VCaP (cell line): ENCODE data around the gene PNMA8B.

ENCODE experiments used
- H3K27ac ChIP-seq: fragments of 450-650 bp; 2 replicates; pipeline ENCODE4 v1.5.1; 2017
- TF ChIP-seq, protein P1 (sequence below): fragments of 450-650 bp; conservative IDR thresholded peaks from 2 replicates; pipeline ENCODE4 v1.5.1; 2017; ENCODE audit warnings: mild to moderate bottlenecking, moderate library complexity

PNMA8B gene

DNA sequence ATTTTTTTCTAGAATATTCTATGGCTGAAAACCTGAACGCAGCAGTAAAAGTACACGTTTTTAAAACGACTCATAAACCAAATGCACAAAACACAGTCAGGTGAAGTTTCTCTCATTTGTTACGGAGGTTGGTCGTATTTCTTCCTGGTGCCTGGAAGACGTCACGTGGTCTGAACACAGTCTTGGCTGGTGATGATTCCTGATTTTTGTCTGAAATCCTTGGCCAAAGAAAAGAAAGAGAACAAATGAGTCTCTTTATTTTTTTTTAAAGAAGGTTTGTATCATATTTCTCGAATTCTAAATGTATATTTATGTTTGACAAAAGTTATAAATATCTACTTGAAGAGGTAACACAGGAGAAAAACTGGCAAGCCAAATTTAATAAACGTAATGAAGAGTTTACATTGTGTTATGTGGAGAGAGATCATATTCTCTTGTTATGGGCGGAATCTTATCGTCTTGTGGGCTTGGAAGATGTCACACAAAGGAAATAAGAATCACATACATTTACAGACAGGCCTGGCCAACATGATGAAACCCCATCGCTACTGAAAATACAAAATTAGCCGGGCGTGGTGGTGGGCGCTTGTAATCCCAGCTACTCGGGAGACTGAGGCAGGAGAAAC is 14.3 kb downstream of the PNMA8B start:
- TF ChIP-seq, protein P1, sequence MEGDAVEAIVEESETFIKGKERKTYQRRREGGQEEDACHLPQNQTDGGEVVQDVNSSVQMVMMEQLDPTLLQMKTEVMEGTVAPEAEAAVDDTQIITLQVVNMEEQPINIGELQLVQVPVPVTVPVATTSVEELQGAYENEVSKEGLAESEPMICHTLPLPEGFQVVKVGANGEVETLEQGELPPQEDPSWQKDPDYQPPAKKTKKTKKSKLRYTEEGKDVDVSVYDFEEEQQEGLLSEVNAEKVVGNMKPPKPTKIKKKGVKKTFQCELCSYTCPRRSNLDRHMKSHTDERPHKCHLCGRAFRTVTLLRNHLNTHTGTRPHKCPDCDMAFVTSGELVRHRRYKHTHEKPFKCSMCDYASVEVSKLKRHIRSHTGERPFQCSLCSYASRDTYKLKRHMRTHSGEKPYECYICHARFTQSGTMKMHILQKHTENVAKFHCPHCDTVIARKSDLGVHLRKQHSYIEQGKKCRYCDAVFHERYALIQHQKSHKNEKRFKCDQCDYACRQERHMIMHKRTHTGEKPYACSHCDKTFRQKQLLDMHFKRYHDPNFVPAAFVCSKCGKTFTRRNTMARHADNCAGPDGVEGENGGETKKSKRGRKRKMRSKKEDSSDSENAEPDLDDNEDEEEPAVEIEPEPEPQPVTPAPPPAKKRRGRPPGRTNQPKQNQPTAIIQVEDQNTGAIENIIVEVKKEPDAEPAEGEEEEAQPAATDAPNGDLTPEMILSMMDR, result no peak
- H3K27ac ChIP-seq, result no peak overlapping the region

DNA sequence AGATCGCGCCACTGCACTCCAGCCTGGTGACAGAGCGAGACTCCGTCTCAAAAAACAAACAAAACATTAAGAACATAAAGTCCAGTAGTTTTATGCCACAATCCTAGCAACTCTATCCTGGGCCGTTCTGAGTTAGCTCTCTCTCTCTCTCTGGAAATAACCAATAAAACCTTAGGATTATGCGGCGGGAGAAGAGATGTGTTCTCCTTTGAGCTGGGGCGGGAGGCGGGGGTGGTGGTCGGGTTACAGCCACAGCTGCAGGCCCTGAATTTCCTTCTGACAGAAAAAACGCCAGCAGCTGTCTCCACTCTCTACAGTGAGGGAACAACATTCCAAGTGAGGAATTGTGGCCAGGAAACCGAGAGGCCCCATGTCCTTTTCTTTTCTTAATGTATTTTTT is 15.3 kb downstream of the PNMA8B start:
- TF ChIP-seq, protein P1, result no peak
- H3K27ac ChIP-seq, result no peak overlapping the region

DNA sequence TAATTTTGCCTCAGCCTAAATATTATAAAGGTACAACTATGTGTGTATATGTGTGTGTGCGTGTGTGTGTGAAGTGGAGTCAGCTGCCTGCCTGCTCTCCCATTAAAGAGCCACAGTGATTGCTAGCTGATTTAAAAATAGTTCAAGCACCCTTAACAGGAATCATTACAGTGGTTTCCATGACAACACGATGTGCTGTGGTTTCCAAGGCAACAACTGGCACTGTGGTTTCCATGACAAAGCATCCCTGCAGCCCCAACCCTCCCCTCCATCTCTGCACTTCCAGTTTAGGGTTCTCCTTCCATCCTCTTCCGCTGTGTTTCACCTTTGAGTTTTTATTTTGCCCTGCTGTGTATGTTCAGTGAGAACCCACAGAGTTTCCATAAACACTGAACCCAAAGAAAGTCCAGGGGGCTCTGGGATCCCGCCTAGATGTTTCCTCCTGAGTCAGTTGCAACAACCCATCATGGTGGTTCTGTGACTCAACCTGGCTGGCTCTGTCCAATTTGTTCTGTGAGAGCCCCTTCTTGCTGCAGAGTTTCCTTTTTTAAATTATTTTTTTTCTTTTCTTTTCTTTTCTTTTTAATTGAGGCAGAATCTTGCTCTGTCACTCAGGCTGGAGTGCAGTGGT is 17.2 kb downstream of the PNMA8B start:
- H3K27ac ChIP-seq, result no peak overlapping the region
- TF ChIP-seq, protein P1, result no peak

DNA sequence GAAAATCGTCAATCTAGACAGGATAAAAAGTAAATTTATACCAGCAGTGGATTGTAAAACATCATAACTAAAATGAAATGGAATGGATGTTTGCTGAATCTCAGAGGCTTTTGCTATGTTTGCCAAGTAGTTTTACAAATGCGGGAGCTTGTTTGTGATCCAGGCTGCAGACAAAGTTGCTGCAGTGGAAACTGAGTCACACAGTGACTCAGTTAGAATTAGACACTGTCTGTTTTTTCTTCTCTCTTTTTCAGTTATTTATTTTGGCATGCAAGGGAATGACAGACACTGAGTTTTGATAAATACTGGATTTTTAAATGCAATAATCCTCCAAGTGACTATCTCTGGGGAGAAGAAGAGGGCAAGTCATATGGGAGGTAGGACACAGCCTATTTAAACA is 19.7 kb downstream of the PNMA8B start:
- TF ChIP-seq, protein P1, result no peak

DNA sequence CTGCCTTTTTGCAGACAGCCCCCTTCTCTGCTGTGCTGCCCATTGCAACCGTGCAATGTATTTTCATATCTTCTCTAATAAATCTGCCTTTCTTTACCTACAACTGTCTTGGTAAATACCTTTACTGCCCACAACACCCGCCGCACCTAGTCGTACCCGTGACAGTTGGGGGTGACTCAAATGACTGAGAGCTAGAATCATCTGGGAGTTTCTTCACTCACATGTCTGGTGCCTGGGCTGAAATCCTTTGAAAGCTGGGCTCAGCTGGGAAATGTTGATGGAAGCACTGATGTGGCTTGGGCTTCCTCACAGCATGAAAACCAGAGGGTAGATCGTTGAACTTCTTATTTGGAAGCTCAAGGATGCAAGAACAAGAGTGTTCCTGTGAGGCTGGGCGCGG is 21.5 kb downstream of the PNMA8B start:
- TF ChIP-seq, protein P1, result no peak
- no peak overlapping the region for H3K27ac ChIP-seq

More for the DNA sequence above, 19.7 kb downstream of the PNMA8B start:
- H3K27ac ChIP-seq, result no peak overlapping the region

DNA sequence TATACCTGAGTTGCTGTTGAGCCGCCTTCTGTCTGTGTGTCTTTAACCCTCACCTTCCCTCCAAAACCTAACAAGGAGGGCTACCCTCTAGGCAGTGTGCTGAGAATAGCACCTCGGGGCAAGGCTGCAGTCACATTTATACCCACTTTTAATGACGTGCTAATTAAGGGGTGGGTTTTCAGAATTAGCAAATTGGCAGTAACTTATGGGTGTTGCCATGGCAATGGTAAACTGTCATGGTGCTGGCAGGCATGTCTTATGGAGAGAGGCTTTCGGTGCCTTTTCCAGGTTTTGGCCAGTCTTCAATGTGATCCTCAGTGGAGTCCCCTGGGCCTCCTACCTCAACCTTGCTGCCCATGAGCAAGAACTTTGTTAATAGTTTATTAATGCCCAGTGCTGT is 23.1 kb downstream of the PNMA8B start:
- TF ChIP-seq, protein P1, result no peak
- no peak overlapping the region for H3K27ac ChIP-seq

DNA sequence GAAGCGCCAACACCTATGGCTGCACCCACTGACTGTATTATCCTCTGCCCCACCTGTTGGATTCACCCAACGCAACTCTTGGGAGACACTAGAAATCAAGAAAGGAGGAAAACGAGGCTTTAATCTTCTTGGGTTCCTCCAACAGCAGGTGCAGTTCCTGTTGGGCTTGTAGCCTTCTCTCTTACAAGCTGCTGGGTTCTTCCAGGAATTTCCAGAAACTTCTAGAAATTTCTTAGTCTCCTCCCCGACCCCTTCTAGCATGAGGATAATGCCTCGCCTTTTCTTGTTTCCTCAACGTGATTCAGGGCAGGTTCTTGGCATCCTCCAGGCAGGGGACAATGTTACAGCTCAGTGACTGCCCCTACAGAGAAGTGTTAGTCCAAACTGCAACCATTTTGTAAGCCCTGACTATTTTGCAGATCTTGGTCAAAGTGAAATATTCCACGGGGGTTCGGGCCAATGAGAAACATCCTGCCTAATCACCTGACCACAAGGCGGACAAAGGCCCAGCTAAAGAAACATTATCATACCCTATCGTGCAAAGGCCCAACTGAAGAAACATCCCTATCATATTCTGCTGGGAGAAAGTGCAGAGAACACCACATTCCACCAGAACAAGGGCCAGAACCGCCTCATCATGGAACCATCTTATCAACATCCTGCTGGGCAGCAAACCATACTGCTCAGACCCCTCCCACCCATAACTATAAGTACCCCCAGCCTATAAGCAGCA is 23.7 kb downstream of the PNMA8B start:
- TF ChIP-seq, protein P1, result no peak
- peak overlapping the region; percentile 58; the same call in 1 of the 2 replicates for H3K27ac ChIP-seq
